Naive thymus-derived CD4-positive, alpha-beta T cell (primary cell): Measurements from ENCODE around the gene MCMBP. TPM values are rescaled to one million over a fixed set of nuclear protein-coding genes. Genes with fewer than 3 reads are reported as not detected.

Experiments used
- ATAC-seq: fragments of 150-1000 bp; cut with Tn5 transposase; 2 replicates; pipeline ENCODE4 v1.10.0; 2021; ENCODE audit warnings: mild to moderate bottlenecking, moderate library complexity
- CTCF ChIA-PET: fragments of 350-600 bp; sonication (Branson Sonifier 250); formaldehyde crosslinking; loops from one replicate; lab custom pipeline; 2021; ENCODE audit warnings: antibody characterized with exemption; lab: Charles Lee
- POLR2A ChIA-PET: fragments of 350-600 bp; sonication (Branson Sonifier 250); formaldehyde crosslinking; loops from one replicate; lab custom pipeline; 2021; ENCODE audit warnings: antibody characterized with exemption, inconsistent platforms; lab: Charles Lee
- DNase-seq, 9 donors: peaks; one replicate each; pipeline versions ENCODE4 v3.0.0 to v3.0.0-alpha.2; 2020 to 2022; ENCODE audit warnings: mixed read lengths in 1 of 9
- H3K27ac ChIP-seq: one replicate; pipeline ENCODE4 v1.7.0; 2013; ENCODE audit warnings: mild to moderate bottlenecking, low read depth, low read length, moderate library complexity
- H3K27me3 ChIP-seq, 2 donors: one replicate each; pipeline ENCODE4 v1.7.0; 2013; ENCODE audit warnings: low read length in 2 of 2, mild to moderate bottlenecking in 2 of 2, moderate library complexity in 2 of 2; ENCODE audit not compliant: control insufficient read depth in 2 of 2, insufficient read depth in 2 of 2
- H3K36me3 ChIP-seq, 3 experiments: 1 replicate in 2 of 3; 2 replicates in 1 of 3; pipeline ENCODE4 v1.7.0; 2013; ENCODE audit warnings: low read length in 3 of 3, mild to moderate bottlenecking in 3 of 3, moderate library complexity in 1 of 3; ENCODE audit not compliant: insufficient read depth in 3 of 3, control insufficient read depth in 2 of 3
- H3K4me1 ChIP-seq, 2 donors: one replicate each; pipeline ENCODE4 v1.7.0; 2013; ENCODE audit warnings: low read length in 2 of 2, mild to moderate bottlenecking in 2 of 2, moderate library complexity in 1 of 2; ENCODE audit not compliant: control insufficient read depth in 2 of 2, insufficient read depth in 2 of 2
- H3K4me3 ChIP-seq: 2 replicates; pipeline ENCODE4 v1.7.0; 2013; ENCODE audit warnings: mild to moderate bottlenecking, low read length
- H3K9me3 ChIP-seq, 3 experiments: 1 replicate in 2 of 3; 2 replicates in 1 of 3; pipeline ENCODE4 v1.7.0; 2013; ENCODE audit warnings: low read length in 3 of 3; ENCODE audit not compliant: control insufficient read depth in 2 of 3
- H3K27ac Mint-ChIP-seq, 9 donors: one replicate each; pipeline ENCODE4 v1.8.0; 2020 to 2022; ENCODE audit warnings: mixed read lengths in 9 of 9, mild to moderate bottlenecking in 8 of 9, moderate library complexity in 5 of 9, inconsistent platforms in 2 of 9
- H3K27me3 Mint-ChIP-seq, 5 donors: one replicate each; pipeline ENCODE4 v1.8.0; 2021 to 2022; ENCODE audit warnings: mixed read lengths in 5 of 5, mild to moderate bottlenecking in 1 of 5
- H3K36me3 Mint-ChIP-seq, 5 donors: one replicate each; pipeline ENCODE4 v1.8.0; 2020 to 2022; ENCODE audit warnings: mixed read lengths in 5 of 5, mild to moderate bottlenecking in 3 of 5, inconsistent platforms in 1 of 5
- H3K4me1 Mint-ChIP-seq, 7 donors: one replicate each; pipeline ENCODE4 v1.8.0; 2020 to 2022; ENCODE audit warnings: mixed read lengths in 7 of 7, mild to moderate bottlenecking in 3 of 7, inconsistent platforms in 1 of 7
- H3K4me3 Mint-ChIP-seq, 10 donors: one replicate each; pipeline ENCODE4 v1.8.0; 2020 to 2022; ENCODE audit warnings: mild to moderate bottlenecking in 10 of 10, mixed read lengths in 10 of 10, moderate library complexity in 6 of 10, inconsistent platforms in 2 of 10
- H3K9me3 Mint-ChIP-seq, 11 donors: one replicate each; pipeline ENCODE4 v1.8.0; 2020 to 2022; ENCODE audit warnings: mixed read lengths in 11 of 11, mild to moderate bottlenecking in 4 of 11, inconsistent platforms in 1 of 11, moderate library complexity in 1 of 11
- intact Hi-C, 2 donors: fragments of 100-400 bp; cut with micrococcal nuclease; formaldehyde crosslinking; loops; one replicate each; pipeline ENCODE4 v1.15.1; 2023
- polyA plus RNA-seq, 2 donors: library from polyadenylated mRNA; unstranded; fragments of 300-500 nt; fragmentation: Illumina TruSeq; gene quantifications; one replicate each; pipeline ENCODE4 v1.2.3, GENCODE V29; 2021
- total RNA-seq, 6 experiments: library from RNA in 5 of 6; stranded (reverse) in 5 of 6; gene quantifications; 1 replicate in 5 of 6; 2 replicates in 1 of 6; pipeline ENCODE4 v1.2.3 and lab custom pipeline; 2021 to 2026

MCMBP gene
- total RNA-seq (10 to 100 TPM; 30.5 to 82.8 (median 42.6) TPM), polyA plus RNA-seq (10 to 100 TPM; 47.6 to 67.7 TPM), total RNA-seq (lab: John Stamatoyannopoulos, UW) (65.3 reads per million, percentile 76 among the genes with 10 or more reads in this experiment)

- Mint-ChIP-seq H3K4me3 (peak within 1 kb of the TSS; percentile 87 to 93 (median 91)), H3K9me3 (peaks cover 0 to 2% (median 0%) of the 10 kb centered on the region in 11 donors), H3K36me3 (peaks cover 0 to 8% (median 0%) of the 10 kb centered on the region in 5 donors), H3K27me3 (peaks cover 0 to 3% (median 0%) of the 10 kb centered on the region in 5 donors), H3K27ac (peak within 1 kb of the TSS; percentile 79 to 95 (median 92)), H3K4me1 (peaks cover 26 to 51% (median 47%) of the 10 kb centered on the region in 7 donors)
- ChIA-PET CTCF (interaction anchor here (0.8 to 5.3 kb wide), 3 partner anchors 12 to 20 kb away, joined by 3 to 28 read pairs (median 4); partner anchors contain the start of gene SEC23IP), POLR2A (interaction anchor here (0.6 to 3.2 kb wide), 19 partner anchors 8 to 1118 kb away, joined by 3 to 61 read pairs (median 4); partner anchors contain the start of genes BAG3, CACUL1, INPP5F and SEC23IP)
- no peaks in the 10 kb centered on the region for H3K27me3 ChIP-seq
- peak within 1 kb of the TSS; percentile 84 for H3K27ac ChIP-seq
- ATAC-seq (no peak), DNase-seq (no peak)
- H3K9me3 ChIP-seq: no peaks in the 10 kb centered on the region
- intact Hi-C loops: loop anchor here (1.0 to 10.0 kb wide), 16 partner anchors 12 to 1530 kb away; partner anchors contain the start of genes BAG3 (in 2 of the 2), EIF3A (in 2 of the 2), INPP5F (in 2 of the 2) and RGS10 (in 2 of the 2)
- H3K36me3 ChIP-seq: no peaks in the 10 kb centered on the region
- H3K4me1 ChIP-seq: peaks cover 22 to 28% of the 10 kb centered on the region in 2 donors
- peak within 1 kb of the TSS; percentile 97 for H3K4me3 ChIP-seq
Measured at GRCh38 chr10:119872610-119872859, at the start of gene MCMBP. Gene MCMBP (minus strand): TSS chr10:119872843. CDS start chr10:119872584, 259 bp downstream.

- DNase-seq (no peak), ATAC-seq (no peak)
- ChIA-PET POLR2A (no interaction called here), CTCF (no interaction called here)
- H3K4me1 ChIP-seq: no peaks in the 10 kb centered on the region
- intact Hi-C loops: no loop called here
- no peaks in the 10 kb centered on the region for H3K27me3 Mint-ChIP-seq
- peak overlapping the region in 3 of 9 donors; percentile 20 to 82 (median 31) for H3K27ac Mint-ChIP-seq
- peaks cover 15 to 51% (median 38%) of the 10 kb centered on the region in 5 donors for H3K36me3 Mint-ChIP-seq
- no peak overlapping the region for H3K27ac ChIP-seq
- H3K9me3 ChIP-seq: no peaks in the 10 kb centered on the region
- no peak overlapping the region for H3K4me3 ChIP-seq
- peaks cover 20 to 71% (median 36%) of the 10 kb centered on the region in 3 experiments for H3K36me3 ChIP-seq
- peak overlapping the region in 1 of 10 donors; percentile 67 for H3K4me3 Mint-ChIP-seq
- peaks cover 0 to 19% (median 5%) of the 10 kb centered on the region in 7 donors for H3K4me1 Mint-ChIP-seq
- H3K27me3 ChIP-seq: no peaks in the 10 kb centered on the region
- no peaks in the 10 kb centered on the region for H3K9me3 Mint-ChIP-seq
Measured at GRCh38 chr10:119919826-119920225, 47.2 kb upstream of the MCMBP start.

- CTCF ChIA-PET: no interaction called here
- H3K27me3 Mint-ChIP-seq: no peaks in the 10 kb centered on the region
- intact Hi-C loops: no loop called here
- H3K4me1 Mint-ChIP-seq: peaks cover 0 to 19% (median 5%) of the 10 kb centered on the region in 7 donors
- Histone ChIP-seq H3K9me3 (no peaks in the 10 kb centered on the region), H3K4me1 (no peaks in the 10 kb centered on the region), H3K4me3 (no peak overlapping the region), H3K27me3 (no peaks in the 10 kb centered on the region), H3K36me3 (peaks cover 19 to 72% (median 41%) of the 10 kb centered on the region in 3 experiments), H3K27ac (no peak overlapping the region)
- no peak overlapping the region for H3K4me3 Mint-ChIP-seq
- no peaks in the 10 kb centered on the region for H3K9me3 Mint-ChIP-seq
- DNase-seq: no peak
- H3K27ac Mint-ChIP-seq: peak overlapping the region in 2 of 9 donors; percentile 31 to 82
- peaks cover 15 to 56% (median 43%) of the 10 kb centered on the region in 5 donors for H3K36me3 Mint-ChIP-seq
- ATAC-seq: no peak
- POLR2A ChIA-PET: no interaction called here
Measured at GRCh38 chr10:119919271-119919670, 46.6 kb upstream of the MCMBP start.

GRCh38 chr10:119917777-119918176, 45.1 kb upstream of the MCMBP start:
- intact Hi-C loops: loop anchor here in 1 of 2 donors (1.0 kb wide), 2 partner anchors 167 to 231 kb away; no protein-coding TSS in a partner anchor
- Mint-ChIP-seq H3K4me3 (no peak overlapping the region), H3K27me3 (no peaks in the 10 kb centered on the region), H3K27ac (no peak overlapping the region), H3K36me3 (peaks cover 11 to 58% (median 45%) of the 10 kb centered on the region in 5 donors), H3K9me3 (no peaks in the 10 kb centered on the region), H3K4me1 (peaks cover 0 to 23% (median 5%) of the 10 kb centered on the region in 7 donors)
- ChIA-PET CTCF (interaction anchor here (0.7 kb wide), 1 partner anchor 27 kb away, joined by 4 read pairs; no protein-coding TSS in a partner anchor), POLR2A (interaction anchor here (0.7 kb wide), 1 partner anchor 275 kb away, joined by 3 read pairs; no protein-coding TSS in a partner anchor)
- Histone ChIP-seq H3K27ac (no peak overlapping the region), H3K4me3 (no peak overlapping the region), H3K36me3 (peaks cover 19 to 72% (median 42%) of the 10 kb centered on the region in 3 experiments), H3K4me1 (no peaks in the 10 kb centered on the region), H3K9me3 (no peaks in the 10 kb centered on the region), H3K27me3 (no peaks in the 10 kb centered on the region)
- DNase-seq (no peak), ATAC-seq (no peak)

- peaks cover 0 to 55% (median 17%) of the 10 kb centered on the region in 5 donors for H3K36me3 Mint-ChIP-seq
Measured at GRCh38 chr10:119910689-119911088, 38.0 kb upstream of the MCMBP start.

GRCh38 chr10:119908166-119908565, 35.5 kb upstream of the MCMBP start:
- CTCF ChIA-PET: interaction anchor here (0.6 kb wide), 1 partner anchor 16 kb away, joined by 3 read pairs; no protein-coding TSS in a partner anchor
- peak overlapping the region in 3 of 9 donors; percentile 11 to 60 (median 30) for H3K27ac Mint-ChIP-seq

More at GRCh38 chr10:119910689-119911088, 38.0 kb upstream of the MCMBP start:
- Mint-ChIP-seq H3K27ac (no peak overlapping the region), H3K27me3 (no peaks in the 10 kb centered on the region), H3K4me3 (no peak overlapping the region), H3K4me1 (peaks cover 0 to 4% (median 0%) of the 10 kb centered on the region in 7 donors), H3K9me3 (no peaks in the 10 kb centered on the region)
- ChIA-PET CTCF (no interaction called here), POLR2A (no interaction called here)
- H3K36me3 ChIP-seq: peaks cover 0 to 43% (median 9%) of the 10 kb centered on the region in 3 experiments
- H3K4me3 ChIP-seq: no peak overlapping the region
- H3K9me3 ChIP-seq: no peaks in the 10 kb centered on the region
- DNase-seq (no peak), ATAC-seq (no peak)
- H3K27ac ChIP-seq: no peak overlapping the region
- no peaks in the 10 kb centered on the region for H3K4me1 ChIP-seq
- intact Hi-C loops: no loop called here
- H3K27me3 ChIP-seq: no peaks in the 10 kb centered on the region

More at GRCh38 chr10:119908166-119908565, 35.5 kb upstream of the MCMBP start:
- Mint-ChIP-seq H3K27me3 (no peaks in the 10 kb centered on the region), H3K9me3 (no peaks in the 10 kb centered on the region), H3K4me1 (peaks cover 0 to 4% (median 0%) of the 10 kb centered on the region in 7 donors), H3K36me3 (peaks cover 4 to 61% (median 22%) of the 10 kb centered on the region in 5 donors), H3K4me3 (no peak overlapping the region)
- Histone ChIP-seq H3K9me3 (no peaks in the 10 kb centered on the region), H3K27ac (no peak overlapping the region), H3K27me3 (no peaks in the 10 kb centered on the region), H3K36me3 (peaks cover 4 to 49% (median 14%) of the 10 kb centered on the region in 3 experiments), H3K4me3 (no peak overlapping the region), H3K4me1 (no peaks in the 10 kb centered on the region)
- no peak for ATAC-seq
- no peak for DNase-seq
- intact Hi-C loops: no loop called here
- POLR2A ChIA-PET: no interaction called here
